Superior temporal gyrus (tissue), 1 donor: ENCODE results near the gene SMTN.
A peak's percentile ranks its signal among the peaks of the same experiment; 100 is the strongest.
"Not testable (repeated sequence)": the region's sequence is repeated elsewhere in the genome, so short reads cannot be mapped to it uniquely, and the experiment has no call there.

Experiments used
- DNase-seq: peaks from one replicate; pipeline ENCODE4 v3.0.0-alpha.2; 2016; ENCODE audit errors: extremely low spot score

Gene SMTN

DNA sequence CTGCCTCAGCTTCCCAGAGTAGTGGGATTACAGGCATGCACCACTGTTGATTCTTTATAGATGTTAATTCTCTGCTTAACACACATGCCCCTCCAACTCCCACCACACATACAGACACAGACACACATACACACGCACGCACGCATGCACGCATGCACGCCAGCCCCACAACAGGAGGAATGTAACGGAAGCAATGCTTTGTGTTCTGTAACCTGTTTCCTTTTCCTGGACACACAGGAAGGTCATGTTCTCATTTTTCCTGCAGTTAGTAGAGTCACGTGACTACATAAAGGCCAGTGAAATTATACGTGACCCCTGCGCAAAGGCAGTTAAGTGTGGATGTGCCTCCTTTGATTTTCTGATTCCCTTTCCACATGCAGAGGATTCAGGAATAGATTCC lies 8.0 kb upstream of the SMTN start:
- DNase-seq = not testable (repeated sequence)

- DNase-seq = not testable (repeated sequence)
Measured at GRCh38 chr22:31073545-31074145, 7.5 kb upstream of the SMTN start.

- no peak for DNase-seq
Measured at GRCh38 chr22:31075961-31076360, 5.2 kb upstream of the SMTN start.

- DNase-seq = no peak
Measured at GRCh38 chr22:31077681-31078080, 3.4 kb upstream of the SMTN start.

DNA sequence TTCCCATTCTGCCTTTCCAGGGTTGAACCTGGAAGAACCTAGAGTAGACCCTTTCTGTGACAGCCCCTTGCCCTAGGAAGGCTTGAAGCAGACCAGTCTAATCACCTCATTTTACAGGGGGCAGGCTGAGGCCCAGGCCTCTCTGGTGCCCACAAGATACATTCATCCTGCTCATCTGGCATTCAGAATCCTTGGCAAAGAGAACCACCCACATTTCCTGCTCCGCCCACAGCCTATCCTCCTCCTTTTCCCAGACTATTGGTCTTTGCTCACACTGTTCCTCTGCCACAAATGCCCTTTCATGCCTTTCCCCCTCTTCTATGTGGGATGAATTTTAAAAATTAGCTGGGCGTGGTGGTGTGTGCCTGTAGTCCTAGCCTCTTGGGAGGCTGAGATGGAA lies 2.7 kb upstream of the SMTN start:
- DNase-seq = not testable (repeated sequence)

GRCh38 chr22:31079095-31079642 lies 1.9 kb upstream of the SMTN start:
- no peak for DNase-seq

GRCh38 chr22:31080164-31080847 lies 812 bp upstream of the SMTN start:
- DNase-seq = no peak

- DNase-seq = no peak
Measured at GRCh38 chr22:31081963-31082605, 966 bp downstream of the SMTN start.

DNA sequence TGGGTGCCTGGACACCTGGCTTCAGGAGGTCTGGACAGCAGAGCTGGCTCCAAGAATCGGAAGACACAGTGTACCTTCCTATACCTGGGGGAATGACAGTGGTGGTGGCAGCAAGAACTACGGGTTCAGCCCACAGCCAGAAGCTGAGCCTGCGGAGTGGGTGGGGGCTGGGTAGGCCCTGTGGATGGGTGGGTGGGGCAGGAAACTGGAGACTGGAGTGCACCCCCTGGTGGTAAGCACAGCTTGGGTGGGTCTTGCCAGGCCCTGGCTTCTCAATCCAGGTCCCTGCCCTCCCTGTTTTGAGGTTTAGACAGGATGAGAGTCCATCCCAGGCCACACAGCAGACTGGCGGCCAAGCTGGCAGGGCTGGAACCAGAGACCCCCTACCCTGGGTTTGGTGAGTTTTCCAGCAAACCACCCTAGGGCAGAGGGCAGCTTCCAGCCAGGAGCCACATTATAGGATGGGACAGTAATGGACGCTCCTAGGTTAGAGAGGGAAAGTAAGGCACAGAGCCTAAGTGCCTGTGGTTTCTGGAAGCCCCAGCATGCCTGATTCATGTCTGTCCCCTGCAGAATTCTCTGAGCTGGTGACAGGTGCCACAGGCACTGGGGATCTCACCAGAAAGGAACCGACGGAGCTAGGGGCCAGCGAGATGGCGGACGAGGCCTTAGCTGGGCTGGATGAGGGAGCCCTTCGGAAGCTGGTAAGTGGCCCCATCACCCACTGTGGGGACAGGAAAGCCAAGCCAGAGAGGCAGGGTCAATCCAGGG lies 1.7 kb downstream of the SMTN start:
- no peak for DNase-seq

DNA sequence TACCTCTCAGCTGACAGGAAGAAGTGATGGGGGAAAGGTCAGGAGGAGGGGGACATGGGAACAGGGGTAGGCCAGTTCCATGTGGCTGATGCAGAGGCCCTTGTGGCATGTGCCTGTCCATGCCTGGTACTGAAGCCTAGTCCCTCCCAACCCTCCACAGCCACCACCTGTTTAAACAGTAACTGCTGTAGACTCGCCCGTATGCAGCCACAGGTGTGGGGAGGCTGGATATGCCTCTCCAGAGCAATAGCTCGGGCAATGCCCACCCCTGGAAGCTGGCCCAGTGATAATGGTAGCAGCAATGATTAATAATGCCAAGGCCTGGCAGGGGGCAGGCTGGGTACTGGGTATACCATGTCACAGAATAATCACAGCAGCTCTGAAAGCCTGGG lies 2.3 kb downstream of the SMTN start:
- DNase-seq = no peak

GRCh38 chr22:31083923-31084810 lies 3.0 kb downstream of the SMTN start:
- DNase-seq = no peak

GRCh38 chr22:31084811-31085492 lies 3.8 kb downstream of the SMTN start:
- peak; percentile 80 for DNase-seq

GRCh38 chr22:31085493-31085824 lies 4.3 kb downstream of the SMTN start:
- peak; percentile 81 for DNase-seq

GRCh38 chr22:31085928-31086327 lies 4.8 kb downstream of the SMTN start:
- no peak for DNase-seq

- no peak for DNase-seq
Measured at GRCh38 chr22:31086703-31087330, 5.7 kb downstream of the SMTN start.

DNA sequence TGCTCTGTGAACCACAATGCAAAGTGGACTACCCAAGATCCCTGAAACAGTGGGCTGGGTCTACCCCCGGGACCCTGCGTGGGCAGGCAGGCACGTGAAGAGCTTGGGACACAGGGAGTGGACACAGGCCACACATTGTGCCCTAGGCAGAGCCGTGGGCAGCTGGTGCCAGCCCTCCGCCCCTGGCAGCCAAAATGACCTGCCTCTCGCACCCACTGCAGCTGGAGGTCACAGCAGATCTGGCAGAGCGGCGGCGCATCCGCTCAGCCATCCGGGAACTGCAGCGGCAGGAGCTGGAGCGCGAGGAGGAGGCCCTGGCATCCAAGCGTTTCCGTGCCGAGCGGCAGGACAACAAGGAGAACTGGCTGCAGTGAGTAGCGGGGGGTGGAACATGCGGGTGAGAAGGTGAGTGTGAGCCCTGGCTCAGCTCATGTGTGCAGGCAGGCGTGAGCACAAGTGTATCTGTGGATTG lies 6.7 kb downstream of the SMTN start:
- DNase-seq = no peak

DNA sequence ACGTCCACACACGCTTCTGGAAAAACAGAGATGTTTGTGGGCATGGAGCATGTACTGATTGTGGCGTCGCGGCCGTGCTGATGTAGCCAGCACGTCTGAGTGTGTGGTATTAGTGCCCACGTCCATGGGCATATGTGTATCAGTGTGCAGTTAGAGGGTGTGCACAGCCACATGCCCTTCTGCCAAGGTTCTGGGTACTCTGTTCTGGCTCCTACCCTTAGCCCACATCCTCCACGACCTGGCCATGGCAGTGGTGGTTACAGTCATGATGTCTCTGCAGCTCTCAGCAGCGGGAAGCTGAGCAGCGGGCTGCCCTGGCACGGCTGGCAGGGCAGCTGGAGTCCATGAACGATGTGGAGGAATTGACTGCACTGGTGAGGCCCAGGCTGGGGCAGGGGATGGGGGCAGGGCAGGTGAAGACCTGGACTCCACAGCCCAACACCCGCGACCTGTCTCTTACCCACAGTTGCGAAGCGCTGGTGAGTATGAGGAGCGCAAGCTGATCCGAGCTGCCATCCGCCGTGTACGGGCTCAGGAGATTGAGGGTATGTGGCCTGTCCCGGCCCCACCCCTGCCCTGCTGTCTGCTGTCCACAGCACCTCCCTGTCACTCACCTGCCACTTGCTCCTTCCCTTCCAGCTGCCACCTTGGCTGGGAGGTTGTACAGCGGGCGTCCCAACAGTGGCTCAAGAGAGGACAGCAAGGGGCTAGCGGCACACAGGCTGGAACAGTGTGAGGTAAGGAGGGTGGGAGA lies 7.3 kb downstream of the SMTN start:
- DNase-seq = no peak

GRCh38 chr22:31089160-31090100 lies 8.3 kb downstream of the SMTN start:
- peak; percentile 66 for DNase-seq
